HL-60/S4 treated with retinoic acid at 250 ng/mL for 4 days and 3 days (cell line): ENCODE results near the gene FOXD4L1.
"Not testable (repeated sequence)": the region's sequence is repeated elsewhere in the genome, so short reads cannot be mapped to it uniquely, and the experiment has no call there.

ENCODE experiments used
- in situ Hi-C: fragments of 300-500 bp; cut with MboI; formaldehyde crosslinking; loops from 2 replicates; pipeline ENCODE4 v1.7.0; 2022; ENCODE audit warnings: low sequenced_read_pairs

FOXD4L1 gene

DNA sequence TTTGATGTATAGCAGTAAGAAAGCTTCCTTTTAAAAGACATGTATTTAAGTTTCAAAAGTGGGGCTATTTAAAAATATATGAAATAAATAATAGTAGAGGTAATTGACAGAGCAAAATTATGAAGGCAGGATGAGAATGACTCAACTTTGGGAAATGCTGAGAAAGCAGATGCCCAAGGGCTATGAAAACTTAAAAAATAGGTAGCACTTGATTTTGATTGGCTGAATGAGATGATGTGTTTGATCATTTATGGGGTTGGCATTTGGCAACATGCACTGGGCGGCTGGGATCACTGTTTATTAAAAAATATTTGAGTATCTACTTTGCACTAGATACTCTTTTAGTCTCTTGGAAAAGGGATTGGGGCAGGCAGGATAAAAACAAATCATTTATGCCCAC is 26.5 kb downstream of the FOXD4L1 start:
- in situ Hi-C loops = not testable (repeated sequence)

DNA sequence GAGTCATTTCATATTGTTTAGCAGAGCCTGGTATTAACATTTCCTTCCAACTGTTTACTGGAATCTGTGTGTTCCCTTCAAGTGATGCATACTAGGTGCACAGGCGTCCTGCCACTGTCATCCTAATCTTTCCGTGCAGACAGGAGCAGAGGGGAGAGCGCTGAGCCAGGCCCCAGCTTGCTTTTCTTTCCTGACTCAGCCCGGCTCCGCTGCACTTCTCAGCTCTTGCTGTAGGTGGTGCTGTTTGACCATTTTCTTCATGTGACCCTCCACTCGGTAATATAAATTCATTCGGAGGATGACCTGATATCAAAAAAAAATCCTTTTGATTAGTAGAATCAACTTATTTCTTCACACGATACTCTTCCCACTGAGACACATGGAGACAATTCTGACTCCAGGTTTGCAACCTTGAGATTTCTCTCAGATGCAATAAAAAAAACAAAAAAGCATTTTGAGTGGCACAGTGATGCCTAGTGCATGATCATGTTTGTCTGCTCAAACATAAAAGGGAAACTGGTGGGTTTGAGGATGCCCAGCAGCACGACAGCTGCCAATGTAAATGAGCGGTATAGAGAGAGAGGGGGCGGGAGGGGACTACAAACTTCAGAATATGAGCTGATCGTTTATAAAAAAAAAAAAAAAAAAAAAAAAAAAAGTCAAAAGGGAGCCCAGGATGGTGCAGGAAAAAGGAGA is 29.0 kb downstream of the FOXD4L1 start:
- in situ Hi-C loops = not testable (repeated sequence)

DNA sequence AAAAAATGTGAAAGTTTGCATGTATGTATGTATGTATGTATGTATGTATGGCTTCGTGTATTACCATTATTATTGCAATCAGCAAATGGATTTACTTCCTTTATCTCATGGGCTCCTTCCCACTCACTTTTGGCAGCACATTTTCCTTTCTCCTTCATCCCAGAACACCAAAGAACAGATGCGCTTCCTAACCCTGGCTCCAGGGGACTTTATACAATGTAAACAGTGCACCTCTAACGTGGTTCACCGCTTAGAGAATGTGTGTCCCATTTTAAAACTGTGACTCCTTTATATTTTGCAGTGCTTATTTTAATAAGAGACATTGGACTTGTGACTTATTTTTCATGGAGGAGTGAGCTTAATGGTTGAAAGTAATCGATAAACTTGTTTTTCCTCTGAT is 29.7 kb downstream of the FOXD4L1 start:
- in situ Hi-C loops = not testable (repeated sequence)

DNA sequence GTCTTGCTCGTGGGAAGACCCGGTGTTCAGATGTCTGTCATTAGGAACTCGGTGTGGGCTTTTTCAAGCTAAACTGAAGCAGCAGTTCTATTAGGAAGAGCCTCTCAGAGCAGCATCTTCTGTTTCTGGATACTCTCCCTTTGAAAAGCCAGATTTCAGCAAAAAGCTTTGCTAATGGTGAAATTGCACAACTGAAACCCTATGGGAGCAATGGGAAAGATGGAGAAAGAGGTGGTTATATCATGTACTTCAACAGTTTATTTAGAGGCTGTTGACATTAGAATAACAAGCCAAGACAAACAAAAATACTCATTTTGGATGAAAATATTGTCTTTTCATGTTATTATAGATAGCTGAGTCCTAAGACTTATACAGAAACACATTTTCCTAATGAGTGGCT is 30.4 kb downstream of the FOXD4L1 start:
- in situ Hi-C loops = not testable (repeated sequence)

DNA sequence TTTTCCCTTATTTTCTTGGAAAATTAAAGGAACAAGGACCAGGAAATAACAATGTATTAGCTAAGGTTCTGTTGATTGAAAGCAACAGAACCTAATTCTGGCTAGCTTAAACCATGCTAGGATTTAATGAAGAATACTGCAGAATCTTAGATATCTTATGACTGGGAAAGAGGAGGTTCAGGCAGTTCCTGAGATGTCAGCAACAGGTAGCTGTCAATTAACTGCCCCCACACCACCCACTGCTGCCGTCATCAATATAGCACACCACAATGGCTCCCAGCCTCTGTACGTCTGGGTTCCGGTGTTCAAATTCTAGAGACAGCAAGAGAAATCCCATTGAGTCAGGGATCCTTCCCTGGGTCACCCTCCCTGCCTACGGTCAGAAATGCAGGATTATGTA is 34.5 kb downstream of the FOXD4L1 start:
- in situ Hi-C loops = not testable (repeated sequence)

DNA sequence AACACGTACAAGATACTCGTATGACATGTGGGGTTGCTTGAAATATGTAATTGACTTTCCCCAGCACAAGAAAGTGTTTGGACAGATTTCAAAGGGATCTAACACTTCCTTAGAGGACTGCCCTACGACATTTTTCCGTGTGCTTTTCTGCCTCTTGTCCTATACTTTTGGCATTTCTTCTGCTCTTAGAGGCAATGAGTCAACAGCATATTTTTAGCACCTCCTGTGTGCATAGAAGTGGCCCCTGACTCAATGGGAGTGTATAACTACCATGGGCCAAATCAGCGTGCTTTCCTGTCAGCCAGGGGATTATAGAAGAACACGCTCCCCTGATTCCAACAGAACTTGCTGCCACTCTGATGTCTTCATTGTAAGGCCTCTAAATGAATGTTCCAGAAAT is 38.1 kb downstream of the FOXD4L1 start:
- in situ Hi-C loops = not testable (repeated sequence)

DNA sequence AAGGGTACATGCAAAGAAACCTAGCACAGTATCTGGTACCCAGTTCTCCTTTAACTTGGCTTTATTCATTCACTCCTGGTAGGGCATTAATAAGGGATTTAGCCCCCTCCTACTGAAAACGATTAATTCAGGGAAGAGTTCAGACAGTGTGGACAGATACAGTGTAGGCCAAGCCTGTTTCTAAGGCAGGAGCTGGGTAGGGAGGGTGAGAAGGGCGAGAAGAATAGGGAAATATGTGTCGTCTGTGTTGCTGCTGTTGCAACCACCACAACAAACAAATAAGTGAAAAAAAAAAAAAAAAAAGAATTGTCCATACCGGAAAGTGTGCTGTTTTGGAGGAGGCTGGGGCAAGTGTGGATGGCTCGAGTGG is 42.4 kb downstream of the FOXD4L1 start:
- in situ Hi-C loops = not testable (repeated sequence)

DNA sequence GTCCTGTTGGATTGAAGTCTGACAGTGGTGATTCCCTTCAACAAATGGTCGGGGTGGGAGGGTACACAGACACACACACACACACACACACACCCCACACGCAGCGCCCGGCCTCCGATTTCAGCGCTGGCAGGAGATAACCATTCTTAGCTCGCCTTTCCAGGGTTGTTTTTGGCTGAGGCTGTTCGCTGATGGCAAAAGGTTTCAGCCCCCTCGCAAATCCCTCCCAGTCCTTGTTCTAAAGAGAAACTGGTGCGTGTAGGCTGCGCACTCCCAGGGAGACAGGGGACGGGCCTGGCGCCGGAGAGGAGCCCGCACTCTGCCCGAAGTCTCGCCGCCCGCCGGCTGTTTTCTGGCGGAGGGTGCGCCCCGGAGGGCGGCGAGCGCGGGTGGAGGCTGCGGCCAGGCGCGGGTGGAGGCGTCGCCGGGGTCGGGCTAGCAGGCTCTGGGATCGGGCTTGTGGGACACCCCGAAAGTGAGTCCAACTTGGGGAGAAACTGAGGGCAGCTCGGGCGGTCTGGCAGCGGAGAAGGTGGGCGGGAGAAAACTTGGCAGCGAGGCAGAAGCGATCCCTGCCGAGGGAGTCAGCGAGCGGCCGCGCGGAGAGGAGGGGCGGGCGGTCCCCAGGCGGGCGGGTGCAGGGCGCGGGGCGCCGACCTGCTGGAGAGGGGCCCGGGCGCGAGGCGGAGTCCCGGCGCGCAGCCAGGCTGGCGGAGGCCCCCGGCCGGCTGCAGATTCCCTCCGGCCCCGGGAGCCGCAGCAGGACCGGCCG is 42.9 kb downstream of the FOXD4L1 start:
- in situ Hi-C loops = not testable (repeated sequence)

DNA sequence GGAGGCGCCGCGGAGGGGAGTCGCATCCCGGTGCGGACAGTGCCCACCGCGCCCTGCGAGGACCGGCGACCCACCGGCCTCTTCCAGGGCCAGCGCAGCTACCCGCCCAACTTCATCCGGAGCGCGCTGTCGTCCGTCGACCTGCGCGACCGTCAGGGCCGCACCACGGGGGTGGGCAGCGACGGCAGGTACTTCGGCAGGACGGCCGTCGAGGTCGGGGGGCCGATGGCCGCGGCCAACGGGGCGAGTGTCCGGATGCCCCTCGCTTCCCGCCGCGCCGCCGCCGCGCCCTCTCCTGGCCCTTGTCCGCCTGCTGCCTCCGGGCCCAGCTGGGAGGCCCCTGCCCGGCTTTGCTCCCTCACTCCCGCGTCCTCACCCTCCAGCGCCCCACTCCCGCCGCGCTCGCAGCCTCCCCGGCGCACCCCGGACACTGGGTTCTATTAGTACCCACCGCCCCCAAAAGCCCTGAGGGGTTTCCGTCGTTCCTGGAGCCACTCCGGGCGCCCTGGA is 43.6 kb downstream of the FOXD4L1 start:
- in situ Hi-C loops = not testable (repeated sequence)

DNA sequence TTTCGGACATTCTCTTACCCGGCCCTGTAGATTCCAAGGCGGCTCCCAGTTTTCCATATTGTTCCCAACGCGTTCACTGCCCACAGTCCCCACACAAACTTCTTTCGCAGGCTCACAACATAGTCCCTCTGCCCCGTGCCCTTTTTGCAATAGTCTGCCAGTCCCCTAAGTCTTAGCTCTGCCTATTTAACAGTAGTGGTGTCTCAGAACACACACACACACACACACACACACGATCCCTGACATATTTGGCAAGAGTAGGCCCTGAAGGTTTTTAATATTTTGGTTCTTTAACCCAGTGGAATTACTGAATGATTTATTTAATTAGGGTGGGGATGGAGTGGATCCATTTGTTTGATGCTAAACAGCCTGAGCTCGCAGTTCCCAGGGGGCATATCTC is 44.1 kb downstream of the FOXD4L1 start:
- in situ Hi-C loops = not testable (repeated sequence)
